Endometrium (tissue), 2 donors: ENCODE results near the gene ZNF580.

Source experiments
- FAIRE-seq: peaks from 2 replicates; lab custom pipeline; 2012; peaks lifted over from hg19 to GRCh38; lab: Jason Lieb, UNC
- donor health status: control.
- donor health status: control.

The ZNF580 gene

DNA sequence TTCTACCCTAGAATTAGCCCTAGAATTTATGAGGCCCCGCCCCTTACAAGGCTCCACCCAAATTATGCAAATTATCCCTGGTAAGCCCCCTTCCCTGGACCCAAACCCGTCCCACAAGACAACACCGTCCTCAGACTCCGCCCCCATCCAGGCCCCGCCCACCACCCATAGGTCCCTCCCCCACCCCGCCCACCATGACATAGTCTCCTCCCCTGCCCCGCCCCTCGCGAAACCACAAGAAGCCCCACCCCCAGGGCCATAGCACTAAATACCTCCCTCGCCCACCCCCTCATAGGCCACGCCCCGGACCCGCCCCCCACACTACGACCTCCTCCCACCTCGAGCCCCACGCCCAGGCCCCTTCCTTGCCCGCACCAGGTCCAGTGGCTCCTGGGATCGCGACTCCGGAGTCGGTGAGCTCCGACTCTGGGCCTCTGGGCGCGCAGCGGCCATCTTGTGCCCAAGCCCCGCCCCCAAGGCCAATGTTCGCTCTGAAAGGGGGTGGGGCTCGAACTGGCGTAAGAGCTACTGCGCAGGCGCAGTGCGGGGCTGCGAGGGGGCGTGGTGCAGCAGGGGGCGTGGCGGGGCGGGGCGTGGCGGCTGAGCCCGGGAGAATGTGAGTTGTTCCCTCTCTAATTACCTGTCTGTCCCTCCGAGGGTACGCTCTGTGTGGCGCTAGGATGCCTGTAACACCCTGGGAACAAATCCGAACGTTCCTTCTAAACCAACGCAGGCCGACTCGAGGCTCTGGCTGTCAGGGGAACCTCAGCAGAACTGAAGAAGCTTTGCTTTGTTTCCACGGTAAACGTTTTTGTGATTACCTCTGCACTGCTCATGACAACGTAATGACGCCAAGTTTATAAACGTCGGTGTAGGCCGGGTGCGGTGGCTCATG lies 16.4 kb upstream of the ZNF580 start, which contains the start of gene ZNF784:
ZNF784 (minus strand) TSS at position 458 of the 895 bp plus-strand sequence; CDS start at position 453, 5 bp downstream.
- no peak for FAIRE-seq

DNA sequence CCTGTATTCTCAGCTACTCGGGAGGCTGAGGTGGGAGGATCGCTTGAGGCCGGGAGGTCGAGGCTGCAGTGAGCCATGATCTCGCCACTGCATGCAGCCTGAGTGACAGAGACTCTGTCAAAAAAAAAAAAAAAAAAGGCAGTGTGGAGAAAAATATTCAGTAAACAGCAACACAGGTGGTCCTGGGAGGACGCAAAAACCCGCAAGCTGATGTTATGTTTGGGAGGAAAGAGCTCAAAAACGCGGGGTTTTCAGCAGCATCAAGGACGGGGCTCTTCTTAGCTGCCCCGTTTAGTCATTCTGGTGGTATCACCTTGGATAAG lies 15.8 kb upstream of the ZNF580 start:
- FAIRE-seq, result no peak

DNA sequence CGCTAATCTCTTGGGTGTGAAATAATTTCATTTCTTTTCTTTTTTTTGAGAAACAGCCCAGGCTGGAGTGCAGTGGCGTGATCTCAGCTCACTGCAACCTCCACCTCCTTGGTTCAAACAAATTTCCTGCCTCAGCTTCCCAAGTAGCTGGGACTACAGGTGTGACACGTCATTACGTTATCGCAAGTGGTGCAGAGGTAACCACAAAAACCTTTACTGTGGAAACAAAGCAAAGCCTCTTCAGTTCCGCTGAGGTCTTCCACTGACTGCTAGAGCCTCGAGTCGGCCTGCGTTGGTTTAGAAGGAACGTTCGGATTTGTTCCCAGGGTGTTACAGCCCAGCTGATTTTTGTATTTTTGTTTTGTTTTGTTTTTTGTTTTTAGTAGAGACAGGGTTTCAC lies 14.5 kb upstream of the ZNF580 start:
- FAIRE-seq, result no peak

DNA sequence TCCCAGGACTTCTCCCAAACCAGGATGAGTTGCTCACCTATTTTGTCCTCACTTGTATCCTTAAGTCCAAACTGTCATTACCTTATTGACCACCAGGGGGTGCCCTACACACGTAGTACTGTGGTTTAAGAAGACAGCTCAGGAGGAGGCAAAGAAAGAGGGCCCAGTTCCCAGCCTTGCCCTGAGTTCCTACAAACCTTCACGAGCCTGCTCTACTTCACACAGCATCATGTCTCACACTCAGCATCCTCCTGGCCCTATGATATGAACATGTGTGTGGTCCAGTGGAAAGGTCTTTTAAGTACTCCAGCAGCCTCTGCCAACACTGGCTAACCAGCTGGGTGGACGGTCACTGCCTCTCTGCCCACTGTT lies 8.4 kb upstream of the ZNF580 start:
- FAIRE-seq, result no peak

DNA sequence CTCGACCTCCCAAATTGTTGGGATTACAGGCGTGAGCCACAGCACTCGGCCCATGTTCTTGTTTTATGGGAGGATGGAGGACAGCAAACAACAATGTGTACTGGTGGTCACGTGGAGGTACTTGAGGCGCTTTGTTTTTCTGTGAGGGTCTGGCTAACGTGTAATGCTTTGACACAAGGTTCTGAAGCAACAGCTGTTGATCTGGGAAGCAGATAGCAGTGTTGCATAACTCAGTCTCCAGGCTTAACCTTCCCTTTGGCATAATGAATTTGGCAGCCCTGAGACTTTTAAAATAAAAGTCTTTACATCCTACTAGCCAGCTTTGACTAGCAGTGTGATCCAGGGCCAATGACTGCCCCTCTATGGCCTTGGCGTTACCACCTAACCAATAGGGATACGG lies 6.9 kb upstream of the ZNF580 start:
- FAIRE-seq, result no peak

DNA sequence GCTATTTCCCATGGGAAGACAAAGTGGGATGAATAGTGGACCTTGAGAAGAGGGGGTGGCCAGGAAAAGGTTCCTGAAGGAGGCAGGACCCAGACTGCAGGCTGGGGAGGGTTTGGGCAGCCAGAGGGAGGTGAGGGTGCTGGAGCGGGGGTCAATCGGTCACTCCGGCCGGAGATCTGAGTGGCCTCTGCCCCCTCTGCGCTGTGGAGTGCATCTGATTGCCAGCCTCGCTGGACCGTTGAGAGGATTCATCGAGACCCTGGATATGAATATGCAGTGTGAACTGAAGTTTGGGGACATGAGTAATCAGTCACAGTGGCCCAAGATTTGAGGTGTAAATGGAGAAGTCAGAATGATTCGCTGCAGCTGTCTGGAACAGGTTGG lies 5.5 kb upstream of the ZNF580 start:
- no peak for FAIRE-seq

DNA sequence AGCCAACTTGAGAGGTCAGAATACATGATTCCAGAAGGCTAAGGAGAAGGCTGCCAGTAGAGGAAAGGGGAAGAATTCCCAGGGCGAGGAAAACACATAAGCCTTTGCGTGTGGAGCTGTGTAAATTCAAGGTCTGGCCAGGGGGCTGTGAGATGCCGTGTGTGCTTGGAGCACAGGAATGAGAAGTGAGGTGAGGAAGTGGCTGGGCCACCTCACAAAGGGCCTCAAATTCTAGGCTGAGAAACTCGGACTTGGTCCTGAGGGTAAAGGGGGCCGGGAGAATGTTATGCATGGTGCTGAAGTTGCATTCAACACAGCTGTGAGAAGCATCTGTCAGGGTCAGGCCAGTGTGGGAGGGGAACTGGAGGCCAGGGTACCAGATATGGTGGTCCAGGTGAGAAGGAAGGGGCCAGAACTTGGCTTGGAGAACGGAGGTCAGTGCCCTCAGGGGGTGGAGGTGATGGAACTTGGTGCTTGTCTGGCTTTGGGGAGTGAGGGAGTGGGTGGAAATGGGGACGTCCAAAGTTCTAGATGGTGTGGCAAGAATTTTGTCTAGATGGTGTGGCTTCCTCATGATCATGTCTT lies 4.9 kb upstream of the ZNF580 start:
- no peak for FAIRE-seq

DNA sequence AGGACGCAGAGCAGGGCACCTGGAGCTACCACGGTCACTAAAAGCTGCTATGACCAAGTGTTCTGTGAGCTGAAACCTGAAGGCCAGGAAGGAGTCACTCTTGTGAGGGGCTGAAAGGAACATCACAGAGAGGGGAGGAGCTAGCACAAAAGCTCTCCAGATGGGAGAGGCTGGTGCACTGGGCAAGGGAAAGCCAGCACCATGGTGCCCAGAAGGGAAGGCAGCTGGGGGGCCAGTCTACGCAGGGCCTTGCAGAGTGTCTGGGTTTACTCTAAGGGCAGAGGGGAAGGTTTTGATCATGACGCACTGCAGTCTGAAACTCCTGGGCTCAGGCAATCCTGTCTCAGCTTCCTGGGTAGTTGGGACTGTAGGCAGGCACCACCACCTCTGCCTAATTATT lies 4.1 kb upstream of the ZNF580 start:
- FAIRE-seq, result no peak

DNA sequence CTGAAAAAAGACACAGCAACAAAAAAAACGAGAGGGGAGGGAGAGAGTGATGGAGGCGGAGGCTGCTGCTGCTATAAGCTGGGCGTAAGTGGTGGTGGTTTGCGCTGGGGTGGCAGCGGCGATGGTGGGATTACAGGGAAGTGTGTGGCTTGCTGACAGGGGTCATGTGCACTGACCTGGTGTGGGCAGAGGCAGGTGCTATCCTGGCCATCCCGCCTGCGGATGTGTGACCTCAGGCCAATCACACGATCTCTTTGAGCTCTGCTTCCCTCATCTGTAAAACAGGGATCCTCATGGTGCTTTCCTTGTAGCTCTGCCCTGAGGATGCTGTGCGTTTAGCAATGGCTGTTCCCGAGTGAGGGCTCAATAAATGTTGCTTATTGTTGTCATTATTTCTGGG lies 3.3 kb upstream of the ZNF580 start:
- no peak for FAIRE-seq

DNA sequence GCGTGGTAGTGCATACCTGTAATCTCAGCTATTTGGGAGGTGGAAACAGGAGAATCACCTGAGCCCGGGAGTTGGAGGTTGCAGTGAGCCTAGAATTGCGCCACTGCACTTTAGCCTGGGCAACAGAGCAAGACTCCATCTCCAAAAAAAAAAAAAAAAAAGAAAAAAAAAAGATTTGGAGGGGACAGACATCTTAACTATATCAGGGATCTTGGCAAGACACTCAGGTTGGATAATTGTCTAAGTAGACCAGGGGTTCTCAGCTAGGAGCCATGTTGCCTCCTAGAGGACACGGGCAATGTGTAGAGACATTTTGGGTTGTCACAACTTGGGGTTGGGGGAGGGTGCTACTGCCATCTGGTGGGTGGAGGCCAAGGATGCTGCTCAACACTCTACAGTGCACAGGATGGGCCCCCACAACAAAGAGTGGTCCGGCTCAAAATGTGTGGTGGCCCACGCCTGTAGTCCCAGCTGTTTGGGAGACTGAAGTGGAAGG lies 1.9 kb upstream of the ZNF580 start:
- no peak for FAIRE-seq

DNA sequence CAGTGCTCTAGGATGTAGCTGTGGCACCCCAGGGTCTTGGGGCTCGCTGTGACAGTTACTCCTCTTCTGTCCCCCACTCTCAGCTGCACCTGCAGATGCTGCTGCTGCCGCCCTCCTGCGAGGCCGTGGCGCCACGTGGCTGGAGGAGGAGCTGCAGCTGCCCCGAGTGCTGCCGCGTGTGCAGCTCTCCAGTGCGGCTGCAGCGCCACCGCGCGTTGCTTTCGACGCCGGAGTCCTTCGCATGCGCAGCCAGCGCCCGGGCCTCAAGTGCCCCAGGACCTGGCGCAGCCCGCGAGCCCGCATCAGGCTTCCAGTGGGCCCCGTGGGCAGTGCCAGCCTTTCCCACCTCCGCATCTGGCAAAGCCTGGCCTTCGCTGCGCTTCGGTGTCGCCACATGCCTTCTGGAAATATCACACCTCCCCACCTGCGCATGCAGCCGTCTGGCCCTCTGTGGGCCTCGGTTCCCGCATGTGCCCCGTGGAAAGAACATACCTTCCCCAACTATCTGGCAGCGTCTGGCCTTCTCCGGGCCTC lies 692 bp upstream of the ZNF580 start:
- no peak for FAIRE-seq

DNA sequence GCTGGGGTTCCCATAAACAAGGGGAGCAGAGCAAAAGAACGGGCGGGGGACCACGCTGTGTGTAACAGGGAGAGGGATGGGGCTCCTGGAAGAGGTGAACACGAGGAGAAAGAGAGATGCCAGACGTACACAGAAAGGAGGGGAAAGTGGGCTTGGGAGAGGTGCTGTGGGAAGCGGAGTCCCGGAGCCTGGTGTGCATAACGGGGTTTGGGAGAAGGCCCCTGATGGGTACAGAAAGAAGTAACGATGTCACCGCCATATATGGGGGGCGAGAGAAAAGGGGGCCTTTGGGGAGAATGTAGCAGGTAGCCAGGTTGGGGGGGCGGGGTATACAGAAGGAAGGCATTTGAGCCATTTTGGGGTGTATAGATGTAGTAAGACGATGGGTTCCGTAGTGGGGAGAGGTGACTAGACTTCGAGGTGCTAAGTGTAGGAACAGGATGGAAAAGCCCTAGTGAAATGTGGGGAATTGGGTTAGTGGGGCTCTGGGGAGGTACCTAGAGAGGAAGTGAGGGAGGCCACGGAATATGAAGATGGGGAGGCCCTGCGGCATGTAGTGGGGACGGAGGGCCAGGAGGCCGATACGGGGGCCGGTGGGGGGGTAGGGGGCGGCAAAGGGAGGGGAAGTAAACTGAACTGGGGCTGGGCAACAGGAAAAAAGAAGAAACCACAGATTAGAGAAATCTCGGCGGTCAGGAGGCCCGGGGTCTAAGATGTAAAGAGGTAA lies 787 bp downstream of the ZNF580 start:
- FAIRE-seq, result no peak

DNA sequence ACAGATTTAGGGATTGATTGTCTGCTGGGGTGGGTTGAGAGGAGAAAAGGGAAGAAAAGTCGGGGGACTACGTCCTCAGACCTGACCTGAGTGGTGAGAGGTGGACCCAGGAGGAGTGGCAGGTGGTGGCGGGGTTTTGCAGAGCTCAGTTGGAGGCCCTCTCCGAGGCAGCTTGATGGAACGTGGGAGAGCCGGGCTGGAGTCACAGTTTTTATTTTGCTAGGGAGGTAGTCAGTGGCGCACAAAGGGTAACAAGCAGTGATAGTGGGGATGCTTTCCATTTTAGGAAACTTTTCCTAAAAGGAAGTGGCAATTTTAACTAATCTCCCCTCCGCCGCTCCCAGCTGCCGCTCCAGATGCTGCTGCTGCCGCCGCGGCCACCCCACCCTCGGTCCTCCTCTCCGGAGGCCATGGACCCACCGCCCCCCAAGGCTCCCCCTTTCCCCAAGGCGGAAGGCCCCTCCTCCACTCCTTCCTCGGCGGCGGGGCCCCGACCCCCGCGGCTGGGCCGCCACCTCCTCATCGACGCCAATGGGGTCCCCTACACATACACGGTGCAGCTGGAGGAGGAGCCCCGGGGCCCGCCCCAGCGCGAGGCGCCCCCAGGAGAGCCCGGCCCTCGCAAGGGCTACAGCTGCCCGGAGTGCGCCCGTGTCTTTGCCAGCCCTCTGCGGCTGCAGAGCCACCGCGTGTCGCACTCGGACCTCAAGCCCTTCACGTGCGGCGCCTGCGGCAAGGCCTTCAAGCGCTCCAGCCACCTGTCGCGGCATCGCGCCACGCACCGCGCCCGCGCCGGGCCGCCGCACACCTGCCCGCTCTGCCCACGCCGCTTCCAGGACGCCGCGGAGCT lies 1.6 kb downstream of the ZNF580 start:
- no peak for FAIRE-seq

DNA sequence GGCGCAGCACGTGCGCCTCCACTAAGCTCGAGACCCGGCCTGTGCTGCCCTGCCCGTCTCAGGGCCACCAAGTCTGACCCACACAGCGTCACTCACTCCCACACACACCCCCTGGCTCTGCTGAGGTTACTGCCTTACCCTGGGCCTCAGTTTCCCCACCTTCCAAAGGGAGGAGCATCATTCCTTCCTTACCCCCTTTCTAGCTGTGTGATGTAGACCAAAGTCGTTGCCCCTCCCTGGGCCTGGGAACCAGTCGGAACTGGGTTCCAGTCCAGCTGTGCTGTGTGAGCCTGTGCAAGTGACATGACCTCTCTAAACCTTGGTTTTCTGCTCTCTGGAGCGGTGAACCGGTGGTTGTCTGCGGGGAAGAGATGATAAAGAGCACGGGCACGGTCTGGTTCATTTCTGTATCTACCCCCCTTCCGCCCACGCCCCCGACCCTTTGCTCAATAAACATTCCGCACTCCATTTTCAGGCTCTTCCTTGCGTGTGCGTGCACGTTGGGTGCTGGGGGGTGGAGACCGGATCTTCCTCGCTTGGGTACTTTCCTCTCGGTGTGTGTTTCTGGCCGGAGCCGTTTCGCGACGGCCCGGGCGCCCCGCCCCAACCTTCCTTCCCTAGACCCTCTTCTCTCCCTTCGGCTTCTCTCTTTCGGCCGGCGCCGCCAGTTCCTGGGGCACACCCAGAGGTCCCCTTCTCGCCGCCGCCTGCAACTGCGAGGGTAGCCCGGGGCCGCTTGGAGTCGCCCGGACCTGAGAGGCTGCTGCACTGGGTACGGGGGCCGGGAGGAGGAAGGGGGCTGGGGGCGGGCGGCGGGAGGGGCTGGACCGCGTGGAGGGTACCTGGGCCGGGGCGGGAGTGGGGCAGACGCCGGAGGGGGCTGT lies 2.4 kb downstream of the ZNF580 start, which contains the start of gene ZNF581:
ZNF581 (plus strand) TSS at position 647 of the 884 bp plus-strand sequence. CDS start 923 bp downstream, outside the sequence.
- no peak for FAIRE-seq

DNA sequence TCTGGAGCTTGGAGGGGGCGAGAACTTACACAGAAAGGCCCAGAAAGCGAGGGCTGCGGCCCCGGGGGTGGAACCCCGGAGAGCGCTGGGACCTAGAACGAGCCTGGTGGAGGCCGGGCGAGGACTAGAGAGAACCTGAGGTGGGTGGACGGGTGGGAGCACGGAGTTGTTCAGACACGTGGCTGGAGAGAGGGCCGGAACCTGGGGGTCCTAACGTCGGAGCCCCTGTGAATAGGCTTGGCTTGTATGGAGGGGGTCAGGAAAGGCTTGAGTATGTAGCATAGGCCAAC lies 3.0 kb downstream of the ZNF580 start:
- FAIRE-seq, result no peak

DNA sequence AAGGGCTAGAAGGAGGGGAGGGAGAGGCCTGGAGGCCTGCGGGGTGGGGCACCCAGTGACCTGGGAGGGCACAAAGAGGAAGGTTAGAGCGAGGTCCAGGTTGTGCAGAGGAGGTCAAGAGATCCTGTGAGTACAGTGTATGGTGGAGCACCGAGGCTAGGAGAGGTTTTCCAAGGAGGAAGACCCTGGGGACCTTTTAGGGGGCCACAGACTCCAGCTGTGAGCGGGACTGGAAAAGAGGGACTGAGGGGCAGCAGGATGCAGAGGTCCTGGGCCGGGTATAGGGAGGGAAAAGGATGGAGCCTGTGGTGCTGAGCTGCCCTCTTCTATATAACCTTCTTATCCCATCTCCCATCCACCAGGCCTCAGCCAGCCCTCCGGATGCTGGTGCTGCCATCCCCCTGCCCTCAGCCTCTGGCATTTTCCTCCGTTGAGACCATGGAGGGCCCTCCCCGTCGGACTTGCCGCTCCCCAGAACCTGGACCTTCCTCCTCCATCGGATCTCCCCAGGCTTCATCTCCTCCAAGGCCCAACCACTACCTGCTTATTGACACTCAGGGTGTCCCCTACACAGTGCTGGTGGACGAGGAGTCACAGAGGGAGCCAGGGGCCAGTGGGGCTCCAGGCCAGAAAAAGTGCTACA lies 3.5 kb downstream of the ZNF580 start:
- FAIRE-seq, result no peak

DNA sequence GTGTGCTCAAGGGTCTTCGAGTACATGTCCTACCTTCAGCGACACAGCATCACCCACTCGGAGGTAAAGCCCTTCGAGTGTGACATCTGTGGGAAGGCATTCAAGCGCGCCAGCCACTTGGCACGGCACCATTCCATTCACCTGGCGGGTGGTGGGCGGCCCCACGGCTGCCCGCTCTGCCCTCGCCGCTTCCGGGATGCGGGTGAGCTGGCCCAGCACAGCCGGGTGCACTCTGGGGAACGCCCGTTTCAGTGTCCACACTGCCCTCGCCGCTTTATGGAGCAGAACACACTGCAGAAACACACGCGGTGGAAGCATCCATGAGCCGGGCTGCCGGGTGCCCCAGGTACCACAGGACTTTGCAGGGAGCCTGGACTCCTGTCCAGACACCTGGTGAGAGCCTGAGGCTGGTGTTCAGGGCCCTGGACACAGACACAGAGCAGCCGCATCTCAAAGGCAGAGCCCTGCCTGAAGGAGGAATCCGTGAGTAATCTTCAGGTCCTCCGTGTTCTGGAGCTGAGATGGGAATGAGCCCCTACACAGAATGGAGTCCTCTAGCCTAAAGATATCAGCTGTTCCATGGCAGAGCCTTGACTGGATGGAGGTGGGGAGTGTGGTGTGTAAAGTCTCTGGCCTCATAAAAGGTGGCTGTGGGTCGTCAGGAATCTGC lies 4.2 kb downstream of the ZNF580 start:
- no peak for FAIRE-seq

DNA sequence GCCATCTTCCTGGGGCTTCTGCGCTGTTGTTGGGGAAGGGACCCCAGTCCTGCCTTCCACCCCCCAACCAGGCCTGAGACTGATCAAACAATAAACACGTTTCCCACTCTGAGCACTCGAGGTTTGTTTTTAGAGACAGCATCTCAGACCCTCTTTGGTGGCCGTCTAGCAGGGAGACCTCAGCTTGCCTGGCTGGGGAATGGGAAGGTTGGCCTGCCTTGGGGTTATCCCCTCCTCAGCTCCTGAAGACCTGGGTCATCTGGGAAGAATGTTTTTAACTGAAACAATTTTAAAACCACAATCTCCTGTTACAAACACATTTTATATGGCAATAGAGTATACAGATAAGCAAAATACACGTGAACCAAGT lies 4.7 kb downstream of the ZNF580 start:
- no peak for FAIRE-seq

DNA sequence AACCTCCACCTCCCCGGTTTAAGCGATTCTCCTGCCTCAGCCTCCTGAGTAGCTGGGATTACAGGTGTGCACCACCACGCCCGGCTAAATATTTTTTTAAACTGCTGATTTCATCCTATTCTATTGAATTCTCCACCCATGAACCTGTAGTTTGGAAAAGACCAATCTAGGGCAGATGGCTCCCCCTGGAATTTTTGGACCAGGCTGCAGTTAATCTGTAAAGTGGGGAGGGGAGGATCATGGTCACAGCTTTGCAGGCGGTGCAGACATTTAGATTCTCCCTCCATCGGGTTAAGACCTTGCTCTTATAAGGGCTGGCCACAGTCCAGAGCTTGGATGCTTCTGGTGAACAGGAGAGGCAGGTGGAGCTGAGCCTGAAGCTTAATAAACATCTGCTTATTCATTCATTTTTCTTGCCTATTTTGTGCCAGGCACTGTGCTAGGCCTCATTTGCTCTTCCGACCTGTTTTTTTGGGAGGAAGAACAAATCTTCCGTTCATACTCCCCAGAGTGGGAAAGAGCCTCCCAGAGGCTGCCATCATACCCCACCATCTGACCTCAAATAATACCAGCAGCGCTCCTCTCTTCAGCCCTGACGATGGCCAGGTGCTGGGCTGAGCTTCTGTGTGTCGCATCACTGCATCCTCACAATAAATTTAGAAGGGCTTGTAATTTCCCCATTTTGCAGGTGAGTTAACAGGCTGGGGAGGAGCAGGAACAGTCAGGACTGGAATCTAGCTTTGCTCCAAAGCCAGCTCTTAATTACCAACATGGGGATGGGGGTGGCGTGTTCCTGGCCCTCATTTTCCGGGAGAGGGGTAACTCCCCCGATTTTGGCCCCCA lies 6.3 kb downstream of the ZNF580 start:
- no peak for FAIRE-seq
